HepG2 (cell line): Measurements from ENCODE around the gene FAM221A. TPM values are rescaled to one million over a fixed set of nuclear protein-coding genes. Genes with fewer than 3 reads are reported as not detected.
A peak's percentile ranks its signal among the peaks of the same experiment; 100 is the strongest.

Experiments used
- BRD4 ChIP-seq: sonication (generic); formaldehyde crosslinking; IDR thresholded peaks from 2 replicates; pipeline ENCODE4 v1.4.0; 2020; ENCODE audit warnings: missing genetic modification reagents
- DDIT3 ChIP-seq: sonication (generic); formaldehyde crosslinking; IDR thresholded peaks from 2 replicates; pipeline ENCODE4 v1.4.0; 2020; ENCODE audit warnings: mild to moderate bottlenecking, missing genetic modification reagents
- ELF3 ChIP-seq: IDR thresholded peaks from 2 replicates; pipeline ENCODE4 v1.6.1; 2016; ENCODE audit warnings: missing genetic modification reagents, missing compliant biosample characterization
- GLI4 ChIP-seq: sonication (generic); formaldehyde crosslinking; IDR thresholded peaks from 2 replicates; pipeline ENCODE4 v1.5.1; 2020; ENCODE audit warnings: missing genetic modification reagents, mild to moderate bottlenecking, moderate library complexity, borderline replicate concordance
- IKZF5 ChIP-seq: IDR thresholded peaks from 2 replicates; pipeline ENCODE4 v1.6.1; 2018; ENCODE audit warnings: missing genetic modification reagents, mild to moderate bottlenecking, missing compliant biosample characterization
- KAT7 ChIP-seq: IDR thresholded peaks from 2 replicates; pipeline ENCODE4 v1.6.1; 2018; ENCODE audit warnings: borderline replicate concordance, missing compliant biosample characterization
- RFX1 ChIP-seq: fragments of 450-650 bp; IDR thresholded peaks from 2 replicates; pipeline ENCODE4 v1.6.1; 2017
- SMAD1 ChIP-seq: sonication (generic); formaldehyde crosslinking; IDR thresholded peaks from 2 replicates; pipeline ENCODE4 v1.4.0; 2020; ENCODE audit warnings: missing genetic modification reagents, low read depth, mild to moderate bottlenecking, borderline replicate concordance
- SMARCE1 ChIP-seq: fragments of 450-650 bp; IDR thresholded peaks from 2 replicates; pipeline ENCODE4 v1.6.1; 2017; ENCODE audit warnings: borderline replicate concordance
- SMC3 ChIP-seq: IDR thresholded peaks from 2 replicates; pipeline ENCODE4 v1.6.1; 2011; ENCODE audit warnings: low read length, improper control_type of control experiment
- SNAPC5 ChIP-seq: sonication (generic); formaldehyde crosslinking; IDR thresholded peaks from 2 replicates; pipeline ENCODE4 v1.8.1; 2023; ENCODE audit warnings: mild to moderate bottlenecking, missing genetic modification reagents, borderline replicate concordance
- TAF15 ChIP-seq: fragments of 200-400 bp; formaldehyde crosslinking; IDR thresholded peaks from one replicate; pipeline ENCODE4 v1.6.1; 2018; ENCODE audit warnings: mild to moderate bottlenecking, low read depth, low read length; ENCODE audit not compliant: poor library complexity, severe bottlenecking
- TCF7L2 ChIP-seq: IDR thresholded peaks from 2 replicates; pipeline ENCODE4 v1.6.1; 2011; ENCODE audit warnings: mild to moderate bottlenecking, low read depth, low read length, moderate library complexity
- TERF1 ChIP-seq: sonication (generic); formaldehyde crosslinking; IDR thresholded peaks from 2 replicates; pipeline ENCODE4 v1.8.0; 2022; ENCODE audit warnings: mild to moderate bottlenecking, missing genetic modification reagents, moderate library complexity
- ZFP36L1 ChIP-seq: sonication (generic); formaldehyde crosslinking; IDR thresholded peaks from 2 replicates; pipeline ENCODE4 v1.8.0; 2022; ENCODE audit warnings: mild to moderate bottlenecking, missing genetic modification reagents, moderate library complexity
- ZNF318 ChIP-seq: sonication (generic); formaldehyde crosslinking; IDR thresholded peaks from 2 replicates; pipeline ENCODE4 v1.4.0; 2020; ENCODE audit warnings: mild to moderate bottlenecking, missing genetic modification reagents
- ZNF333 ChIP-seq: sonication (generic); formaldehyde crosslinking; IDR thresholded peaks from 2 replicates; pipeline ENCODE4 v1.4.0; 2020; ENCODE audit warnings: mild to moderate bottlenecking, missing genetic modification reagents, borderline replicate concordance
- ZNF761 ChIP-seq: sonication (generic); formaldehyde crosslinking; conservative IDR thresholded peaks from 2 replicates; pipeline ENCODE4 v1.4.0; 2020; ENCODE audit warnings: mild to moderate bottlenecking, missing genetic modification reagents
- ZNF777 ChIP-seq: sonication (generic); formaldehyde crosslinking; IDR thresholded peaks from 2 replicates; pipeline ENCODE4 v1.4.0; 2020; ENCODE audit warnings: missing genetic modification reagents
- polyA plus RNA-seq, 8 experiments: library from polyadenylated mRNA; depleted of rRNA in 3 of 8; stranded (reverse) in 7 of 8; unstranded in 1 of 8; fragments of >200 nt; fragmentation: Illumina TruSeq in 4 of 8; extraction: Trizol in 4 of 8; gene quantifications; 2 replicates each; pipeline versions ENCODE4 v1.2.1 to v1.2.3, GENCODE V29; 2011 to 2016; ENCODE audit warnings: low read depth in 4 of 8, missing spikeins in 1 of 8, mixed read lengths in 1 of 8; ENCODE audit not compliant: insufficient read depth in 1 of 8
- total RNA-seq, 5 experiments: library from RNA; depleted of rRNA; stranded (reverse); fragments of >200 nt; fragmentation: Illumina TruSeq; extraction: Trizol; gene quantifications; 2 replicates each; pipeline ENCODE4 v1.2.3, GENCODE V29; 2016; ENCODE audit warnings: low read depth in 1 of 5

The FAM221A gene
- total and polyA plus RNA-seq, 2 of the 13 experiments (the other 11 are each of a cell fraction or from before 2014, with no cell fraction given): 0.08 TPM; not detected in 1

- TF ChIP-seq KAT7 (CRISPR knock-in tag) (no peak), DDIT3 (no peak), ZFP36L1 (no peak), ZNF777 (CRISPR knock-in tag) (no peak), SMC3 (peak; percentile 56), SMARCE1 (no peak), RFX1 (no peak), GLI4 (CRISPR knock-in tag) (no peak), SMAD1 (CRISPR knock-in tag) (no peak), SNAPC5 (no peak), TAF15 (no peak), IKZF5 (CRISPR knock-in tag) (no peak), ELF3 (CRISPR knock-in tag) (0 out of 2 replicates have a peak, but pooled peaks have one; percentile 10), TCF7L2 (no peak), TERF1 (CRISPR knock-in tag) (no peak), BRD4 (CRISPR knock-in tag) (no peak), ZNF761 (CRISPR knock-in tag) (0 out of 2 replicates have a peak, but pooled peaks have one; percentile 28), ZNF318 (0 out of 2 replicates have a peak, but pooled peaks have one; percentile 29), ZNF333 (no peak)
These were observed 17.0 kb downstream of the FAM221A start (continued) for GRCh38 chr7:23696916-23697441.
